ENCODE results near the gene PRIMA1.

DNA sequence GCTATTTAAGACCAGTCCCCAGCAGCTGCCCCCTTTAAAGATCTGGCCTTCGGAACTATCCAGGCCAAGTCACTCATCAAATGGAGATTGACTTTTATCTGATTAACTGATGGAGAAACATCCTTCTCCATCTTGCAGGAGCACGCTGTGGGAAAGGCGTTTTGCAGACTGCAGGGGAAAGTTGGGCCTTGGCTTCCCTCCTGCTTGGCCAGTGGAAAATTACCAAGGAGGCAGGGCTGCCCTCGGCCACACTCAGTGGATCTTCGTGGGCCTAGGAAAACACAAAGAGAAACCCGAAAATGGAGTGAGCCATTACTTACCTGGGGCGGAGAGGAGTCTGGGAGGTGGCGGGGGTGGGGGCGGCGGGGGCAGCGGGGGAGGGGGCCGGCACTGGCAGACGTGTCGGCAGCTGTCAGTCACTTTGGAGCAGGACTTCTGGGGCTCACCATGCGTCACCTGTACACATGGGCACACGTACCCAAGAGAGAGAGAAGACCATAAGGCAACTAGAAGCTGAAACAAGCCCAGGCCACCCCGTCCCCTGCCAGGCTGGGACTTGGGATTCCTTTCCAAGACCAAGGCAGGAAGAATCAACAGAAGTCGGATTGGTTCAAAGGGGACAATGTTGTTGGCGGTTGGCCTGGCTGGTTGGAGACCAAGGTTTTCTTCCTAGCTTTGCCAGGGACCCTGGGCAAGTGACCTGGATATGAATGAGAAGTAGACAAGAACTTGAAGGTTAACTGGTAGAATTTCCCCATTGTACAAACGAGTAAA lies 9.2 kb downstream of the PRIMA1 start:
- TF ChIP-seq, protein P1, sequence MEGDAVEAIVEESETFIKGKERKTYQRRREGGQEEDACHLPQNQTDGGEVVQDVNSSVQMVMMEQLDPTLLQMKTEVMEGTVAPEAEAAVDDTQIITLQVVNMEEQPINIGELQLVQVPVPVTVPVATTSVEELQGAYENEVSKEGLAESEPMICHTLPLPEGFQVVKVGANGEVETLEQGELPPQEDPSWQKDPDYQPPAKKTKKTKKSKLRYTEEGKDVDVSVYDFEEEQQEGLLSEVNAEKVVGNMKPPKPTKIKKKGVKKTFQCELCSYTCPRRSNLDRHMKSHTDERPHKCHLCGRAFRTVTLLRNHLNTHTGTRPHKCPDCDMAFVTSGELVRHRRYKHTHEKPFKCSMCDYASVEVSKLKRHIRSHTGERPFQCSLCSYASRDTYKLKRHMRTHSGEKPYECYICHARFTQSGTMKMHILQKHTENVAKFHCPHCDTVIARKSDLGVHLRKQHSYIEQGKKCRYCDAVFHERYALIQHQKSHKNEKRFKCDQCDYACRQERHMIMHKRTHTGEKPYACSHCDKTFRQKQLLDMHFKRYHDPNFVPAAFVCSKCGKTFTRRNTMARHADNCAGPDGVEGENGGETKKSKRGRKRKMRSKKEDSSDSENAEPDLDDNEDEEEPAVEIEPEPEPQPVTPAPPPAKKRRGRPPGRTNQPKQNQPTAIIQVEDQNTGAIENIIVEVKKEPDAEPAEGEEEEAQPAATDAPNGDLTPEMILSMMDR (IDR thresholded peaks at IDR 0.05), result no peak
- TF ChIP-seq, protein P2, sequence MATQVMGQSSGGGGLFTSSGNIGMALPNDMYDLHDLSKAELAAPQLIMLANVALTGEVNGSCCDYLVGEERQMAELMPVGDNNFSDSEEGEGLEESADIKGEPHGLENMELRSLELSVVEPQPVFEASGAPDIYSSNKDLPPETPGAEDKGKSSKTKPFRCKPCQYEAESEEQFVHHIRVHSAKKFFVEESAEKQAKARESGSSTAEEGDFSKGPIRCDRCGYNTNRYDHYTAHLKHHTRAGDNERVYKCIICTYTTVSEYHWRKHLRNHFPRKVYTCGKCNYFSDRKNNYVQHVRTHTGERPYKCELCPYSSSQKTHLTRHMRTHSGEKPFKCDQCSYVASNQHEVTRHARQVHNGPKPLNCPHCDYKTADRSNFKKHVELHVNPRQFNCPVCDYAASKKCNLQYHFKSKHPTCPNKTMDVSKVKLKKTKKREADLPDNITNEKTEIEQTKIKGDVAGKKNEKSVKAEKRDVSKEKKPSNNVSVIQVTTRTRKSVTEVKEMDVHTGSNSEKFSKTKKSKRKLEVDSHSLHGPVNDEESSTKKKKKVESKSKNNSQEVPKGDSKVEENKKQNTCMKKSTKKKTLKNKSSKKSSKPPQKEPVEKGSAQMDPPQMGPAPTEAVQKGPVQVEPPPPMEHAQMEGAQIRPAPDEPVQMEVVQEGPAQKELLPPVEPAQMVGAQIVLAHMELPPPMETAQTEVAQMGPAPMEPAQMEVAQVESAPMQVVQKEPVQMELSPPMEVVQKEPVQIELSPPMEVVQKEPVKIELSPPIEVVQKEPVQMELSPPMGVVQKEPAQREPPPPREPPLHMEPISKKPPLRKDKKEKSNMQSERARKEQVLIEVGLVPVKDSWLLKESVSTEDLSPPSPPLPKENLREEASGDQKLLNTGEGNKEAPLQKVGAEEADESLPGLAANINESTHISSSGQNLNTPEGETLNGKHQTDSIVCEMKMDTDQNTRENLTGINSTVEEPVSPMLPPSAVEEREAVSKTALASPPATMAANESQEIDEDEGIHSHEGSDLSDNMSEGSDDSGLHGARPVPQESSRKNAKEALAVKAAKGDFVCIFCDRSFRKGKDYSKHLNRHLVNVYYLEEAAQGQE (IDR thresholded peaks at IDR 0.05; ENCODE audit: insufficient read depth in 1 of 2, low read depth in 2 of 2, low read length in 1 of 2), result no peak
- TF ChIP-seq POLR2AphosphoS5 (IDR thresholded peaks at IDR 0.05; ENCODE audit: low read depth, low read length) (no peak), SIN3A (IDR thresholded peaks at IDR 0.05; ENCODE audit: borderline replicate concordance, insufficient read depth, low read depth, low read length) (no peak)

Measured in Panc1 (cell line).